Liver (tissue), 3 donors: ENCODE results near the gene ADAMTS19.

ENCODE experiments used
- HNF4A ChIP-seq, 2 donors: conservative IDR thresholded peaks; 2 replicates each; pipeline ENCODE4 v1.6.1; 2016; ENCODE audit warnings: antibody characterized with exemption in 2 of 2, mild to moderate bottlenecking in 2 of 2
- SP1 ChIP-seq: IDR thresholded peaks from 2 replicates; pipeline ENCODE4 v1.6.1; 2018; ENCODE audit warnings: antibody characterized with exemption, mild to moderate bottlenecking
- TF ChIP-seq, protein P1 (sequence below): fragments of 150-350 bp; IDR thresholded peaks from 2 replicates; pipeline ENCODE4 v1.5.1; 2017; ENCODE audit warnings: improper control_type of control experiment, low read depth, low read length; ENCODE audit not compliant: missing input control
- donor health status: healthy.
- donor health status: healthy.

- TF ChIP-seq, protein P1, sequence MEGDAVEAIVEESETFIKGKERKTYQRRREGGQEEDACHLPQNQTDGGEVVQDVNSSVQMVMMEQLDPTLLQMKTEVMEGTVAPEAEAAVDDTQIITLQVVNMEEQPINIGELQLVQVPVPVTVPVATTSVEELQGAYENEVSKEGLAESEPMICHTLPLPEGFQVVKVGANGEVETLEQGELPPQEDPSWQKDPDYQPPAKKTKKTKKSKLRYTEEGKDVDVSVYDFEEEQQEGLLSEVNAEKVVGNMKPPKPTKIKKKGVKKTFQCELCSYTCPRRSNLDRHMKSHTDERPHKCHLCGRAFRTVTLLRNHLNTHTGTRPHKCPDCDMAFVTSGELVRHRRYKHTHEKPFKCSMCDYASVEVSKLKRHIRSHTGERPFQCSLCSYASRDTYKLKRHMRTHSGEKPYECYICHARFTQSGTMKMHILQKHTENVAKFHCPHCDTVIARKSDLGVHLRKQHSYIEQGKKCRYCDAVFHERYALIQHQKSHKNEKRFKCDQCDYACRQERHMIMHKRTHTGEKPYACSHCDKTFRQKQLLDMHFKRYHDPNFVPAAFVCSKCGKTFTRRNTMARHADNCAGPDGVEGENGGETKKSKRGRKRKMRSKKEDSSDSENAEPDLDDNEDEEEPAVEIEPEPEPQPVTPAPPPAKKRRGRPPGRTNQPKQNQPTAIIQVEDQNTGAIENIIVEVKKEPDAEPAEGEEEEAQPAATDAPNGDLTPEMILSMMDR = no peak
- TF ChIP-seq SP1 (no peak), HNF4A (conservative IDR thresholded peaks at IDR 0.05) (no peak)
These were observed 162.4 kb downstream of the ADAMTS19 start for GRCh38 chr5:129622531-129622930.
